ENCODE data around the gene PDS5A.

DNA sequence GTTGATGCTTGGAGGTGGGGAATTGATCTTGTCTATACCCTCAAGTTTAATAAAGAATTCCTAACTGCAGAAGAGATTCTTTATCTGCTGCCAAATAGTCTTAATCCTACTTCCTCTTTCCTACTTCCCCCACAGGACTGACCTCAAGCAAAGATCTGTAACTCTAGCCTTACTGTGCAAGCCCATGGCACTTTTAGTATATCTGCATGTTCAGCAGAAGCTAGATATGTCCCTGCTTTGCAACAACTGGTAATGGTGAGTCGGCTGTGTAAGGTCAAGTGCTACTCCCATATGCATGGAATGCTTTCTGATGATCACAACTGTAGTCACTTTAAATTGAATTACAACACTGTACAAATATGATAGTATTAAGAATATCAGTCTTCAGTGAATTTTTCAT is 26.3 kb upstream of the PDS5A start:
- TF ChIP-seq, protein P1, sequence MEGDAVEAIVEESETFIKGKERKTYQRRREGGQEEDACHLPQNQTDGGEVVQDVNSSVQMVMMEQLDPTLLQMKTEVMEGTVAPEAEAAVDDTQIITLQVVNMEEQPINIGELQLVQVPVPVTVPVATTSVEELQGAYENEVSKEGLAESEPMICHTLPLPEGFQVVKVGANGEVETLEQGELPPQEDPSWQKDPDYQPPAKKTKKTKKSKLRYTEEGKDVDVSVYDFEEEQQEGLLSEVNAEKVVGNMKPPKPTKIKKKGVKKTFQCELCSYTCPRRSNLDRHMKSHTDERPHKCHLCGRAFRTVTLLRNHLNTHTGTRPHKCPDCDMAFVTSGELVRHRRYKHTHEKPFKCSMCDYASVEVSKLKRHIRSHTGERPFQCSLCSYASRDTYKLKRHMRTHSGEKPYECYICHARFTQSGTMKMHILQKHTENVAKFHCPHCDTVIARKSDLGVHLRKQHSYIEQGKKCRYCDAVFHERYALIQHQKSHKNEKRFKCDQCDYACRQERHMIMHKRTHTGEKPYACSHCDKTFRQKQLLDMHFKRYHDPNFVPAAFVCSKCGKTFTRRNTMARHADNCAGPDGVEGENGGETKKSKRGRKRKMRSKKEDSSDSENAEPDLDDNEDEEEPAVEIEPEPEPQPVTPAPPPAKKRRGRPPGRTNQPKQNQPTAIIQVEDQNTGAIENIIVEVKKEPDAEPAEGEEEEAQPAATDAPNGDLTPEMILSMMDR (conservative IDR thresholded peaks at IDR 0.05): no peak
- TF ChIP-seq EZH2 (IDR thresholded peaks at IDR 0.05; ENCODE audit: low read depth): no peak

All from PC-9 (cell line).